Erythroblast (primary cell): ENCODE measurements around the gene AP5Z1.

Experiments used
- GATA1 ChIP-seq: IDR thresholded peaks from 2 replicates; pipeline ENCODE4 v1.6.1; 2011; ENCODE audit warnings: low read depth, mild to moderate bottlenecking, control low read depth, low read length, moderate library complexity
- POLR2A ChIP-seq: IDR thresholded peaks from 2 replicates; pipeline ENCODE4 v1.6.1; 2011; ENCODE audit warnings: mild to moderate bottlenecking, low read length

DNA sequence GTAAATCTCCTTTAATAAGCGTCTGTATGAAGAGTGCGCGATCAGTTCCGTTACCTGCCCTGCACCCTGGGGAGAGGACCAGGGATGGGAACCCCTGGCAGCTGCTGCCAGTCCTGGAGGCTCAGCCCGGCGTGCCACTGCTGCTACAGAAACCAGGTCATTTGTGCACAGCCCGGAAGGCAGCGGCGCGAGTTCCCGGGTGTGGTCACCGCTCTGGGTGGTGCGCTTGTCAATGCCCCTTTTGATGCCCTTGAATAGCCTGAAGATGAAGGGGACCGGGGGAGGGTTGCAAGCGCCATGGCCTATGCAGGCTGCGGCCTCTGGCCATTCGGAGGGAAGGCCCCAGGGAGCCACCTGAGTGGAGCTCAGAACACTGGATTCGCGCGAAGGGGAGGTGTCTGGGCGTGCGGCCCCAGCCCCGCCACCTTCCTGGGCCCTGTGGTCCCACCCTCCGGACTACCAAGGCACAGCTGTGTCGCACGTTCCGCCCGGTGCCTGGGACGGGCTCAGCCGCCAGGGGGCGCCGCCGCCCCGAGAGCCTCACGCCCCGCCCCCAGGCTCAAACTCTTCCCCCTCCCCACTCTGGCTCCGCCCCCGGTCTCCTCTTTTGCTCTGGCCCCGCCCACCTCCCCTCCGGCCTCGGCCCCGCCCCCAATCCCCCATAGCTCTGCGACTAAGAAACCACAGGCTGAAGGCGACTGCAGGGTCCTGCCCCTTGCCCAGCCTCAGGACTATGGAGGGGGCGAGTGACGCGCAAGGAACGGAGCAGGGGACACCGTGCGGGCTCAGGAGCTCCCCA, 16.5 kb downstream of the AP5Z1 start:
- no peak for TF ChIP-seq POLR2A
- TF ChIP-seq GATA1, result no peak
